DMS79 (cell line): ENCODE data around the gene CCDC178.
"Not testable (repeated sequence)": the region's sequence is repeated elsewhere in the genome, so short reads cannot be mapped to it uniquely, and the experiment has no call there.

ENCODE experiments used
- DNase-seq: peaks from one replicate; lab custom pipeline; 2025; lab: John Stamatoyannopoulos, UW

Gene CCDC178

DNA sequence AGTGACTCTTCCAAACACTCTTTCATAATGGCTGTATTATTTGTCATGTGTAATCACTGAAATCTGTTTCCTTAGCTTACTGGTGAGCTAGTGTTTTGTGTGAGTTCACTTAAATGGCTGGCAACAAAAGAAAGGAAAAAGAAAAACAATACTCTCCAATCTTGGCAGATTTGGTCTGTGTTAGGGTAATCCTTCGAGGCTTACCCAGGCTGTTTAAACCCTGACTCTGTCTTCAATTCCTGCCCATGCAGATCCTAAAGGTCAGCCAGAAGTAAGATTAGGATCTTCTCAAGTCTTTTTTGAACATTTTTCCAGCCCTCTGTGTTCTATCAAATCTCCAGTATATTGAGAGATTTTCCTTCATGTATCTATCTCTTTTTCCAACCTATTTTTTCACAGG lies 85.3 kb downstream of the CCDC178 start:
- DNase-seq, result no peak

GRCh38 chr18:33350256-33350655 lies 90.3 kb downstream of the CCDC178 start:
- no peak for DNase-seq

DNA sequence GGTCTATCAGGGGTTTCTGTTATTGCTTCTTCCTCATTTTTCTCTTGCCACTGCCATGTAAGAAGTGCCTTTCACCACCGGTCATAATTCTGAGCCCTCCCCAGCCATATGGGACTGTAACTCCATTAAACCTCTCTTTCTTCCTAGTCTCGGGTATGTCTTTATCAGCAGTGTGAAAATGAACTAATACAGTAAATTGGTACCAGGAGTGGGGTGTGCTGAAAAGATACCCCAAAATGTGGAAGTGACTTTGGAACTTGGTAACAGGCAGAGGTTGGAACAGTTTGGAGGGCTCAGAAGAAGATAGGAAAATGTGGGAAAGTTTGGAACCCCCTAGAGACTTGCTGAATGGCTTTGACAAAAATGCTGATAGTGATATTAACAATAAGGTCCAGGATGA lies 100.8 kb downstream of the CCDC178 start:
- DNase-seq, result not testable (repeated sequence)

GRCh38 chr18:33334781-33335180 lies 105.7 kb downstream of the CCDC178 start:
- no peak for DNase-seq

- DNase-seq, result no peak
Measured at GRCh38 chr18:33330711-33331110, 109.8 kb downstream of the CCDC178 start.

DNA sequence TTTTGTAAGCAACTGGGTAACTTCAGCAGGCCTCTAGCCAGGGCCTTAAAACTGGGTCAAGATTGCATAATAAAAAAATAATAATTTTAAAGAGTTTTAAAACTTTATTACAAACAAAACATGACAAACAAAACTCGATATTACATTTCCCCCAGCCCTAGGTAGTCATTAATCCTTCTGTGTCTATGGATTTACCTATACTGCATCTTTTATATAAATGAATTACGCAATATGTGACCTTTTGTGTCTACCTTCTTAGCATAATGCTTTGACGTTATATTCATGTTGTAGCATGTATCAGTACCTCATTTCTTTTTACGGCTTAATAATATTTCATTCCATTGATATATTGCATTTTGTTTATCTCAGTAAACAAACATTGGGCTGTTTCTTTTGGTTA lies 113.5 kb downstream of the CCDC178 start:
- DNase-seq, result no peak

GRCh38 chr18:33317640-33318039 lies 122.9 kb downstream of the CCDC178 start:
- DNase-seq, result no peak

DNA sequence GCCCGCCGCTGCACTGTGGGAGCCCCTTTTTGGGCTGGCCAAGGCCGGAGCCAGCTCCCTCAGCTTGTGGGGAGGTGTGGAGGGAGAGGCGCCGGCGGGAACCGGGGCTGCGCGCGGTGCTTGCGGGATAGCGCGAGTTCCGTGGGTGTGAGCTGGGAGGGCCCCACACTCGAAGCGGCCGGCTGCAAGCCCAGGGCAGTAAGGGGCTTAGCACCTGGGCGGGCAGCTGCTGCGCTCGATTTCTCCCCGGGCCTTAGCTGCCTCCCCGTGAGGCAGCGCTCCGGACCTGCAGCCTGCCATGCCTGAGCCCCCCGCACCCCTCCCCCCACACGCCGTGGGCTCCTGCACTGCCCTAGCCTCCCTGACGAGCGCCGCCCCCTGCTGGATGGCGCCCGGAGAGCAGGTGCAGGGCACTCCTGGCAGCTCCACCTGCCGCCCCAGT lies 124.4 kb downstream of the CCDC178 start:
- no peak for DNase-seq

GRCh38 chr18:33307520-33307919 lies 133.0 kb downstream of the CCDC178 start:
- no peak for DNase-seq

DNA sequence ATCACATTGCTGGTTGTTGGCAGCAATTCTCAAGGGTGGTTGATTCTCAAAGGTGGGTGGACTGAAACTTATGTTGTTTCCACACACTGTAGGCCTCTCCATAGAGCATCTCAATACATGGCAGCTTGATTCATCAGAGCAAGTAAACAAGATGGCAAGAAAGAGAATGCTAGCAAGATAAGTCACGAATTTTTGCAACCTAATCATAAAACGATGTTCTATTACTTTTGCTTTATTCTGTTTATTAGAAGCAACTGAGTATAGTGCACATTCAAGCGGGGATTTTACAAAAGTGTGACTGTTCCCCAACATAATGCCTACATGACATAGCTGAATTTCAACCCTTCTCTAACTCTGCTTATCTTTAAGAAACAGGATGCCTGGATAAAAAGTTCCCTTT lies 136.2 kb downstream of the CCDC178 start:
- DNase-seq, result no peak

GRCh38 chr18:33291539-33291938 lies 149.0 kb downstream of the CCDC178 start:
- DNase-seq, result no peak

GRCh38 chr18:33288082-33288716 lies 152.3 kb downstream of the CCDC178 start:
- DNase-seq, result no peak

DNA sequence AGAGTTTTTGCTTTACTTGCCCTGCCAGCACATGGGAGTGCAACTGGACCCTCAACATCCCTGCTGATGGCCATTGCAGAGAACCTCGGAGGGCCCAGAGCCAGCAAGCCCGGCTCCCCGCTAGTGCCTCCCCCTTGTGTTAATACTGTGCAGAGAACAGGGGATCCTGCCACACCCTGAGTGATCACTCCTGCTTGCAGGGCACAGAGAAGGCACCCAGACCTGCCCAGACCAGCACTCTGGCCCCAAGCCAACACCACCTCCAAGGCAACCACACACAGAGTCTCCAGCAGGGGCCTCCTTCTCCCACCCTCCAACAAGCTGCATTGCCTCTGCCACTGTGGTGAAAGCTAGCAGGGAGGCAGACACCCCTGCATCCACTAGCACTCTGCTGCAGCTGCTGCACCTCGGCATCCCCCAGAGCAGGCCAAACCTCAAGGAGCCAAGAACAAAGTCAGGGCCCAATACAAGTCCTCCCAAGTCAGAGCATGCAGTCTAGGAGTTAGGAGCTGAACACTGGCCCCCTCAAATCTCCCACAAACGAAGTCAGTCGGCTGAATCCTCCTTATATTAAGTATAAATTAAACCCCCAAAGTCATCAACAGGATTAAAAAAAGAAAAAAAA lies 157.7 kb downstream of the CCDC178 start:
- DNase-seq, result no peak

DNA sequence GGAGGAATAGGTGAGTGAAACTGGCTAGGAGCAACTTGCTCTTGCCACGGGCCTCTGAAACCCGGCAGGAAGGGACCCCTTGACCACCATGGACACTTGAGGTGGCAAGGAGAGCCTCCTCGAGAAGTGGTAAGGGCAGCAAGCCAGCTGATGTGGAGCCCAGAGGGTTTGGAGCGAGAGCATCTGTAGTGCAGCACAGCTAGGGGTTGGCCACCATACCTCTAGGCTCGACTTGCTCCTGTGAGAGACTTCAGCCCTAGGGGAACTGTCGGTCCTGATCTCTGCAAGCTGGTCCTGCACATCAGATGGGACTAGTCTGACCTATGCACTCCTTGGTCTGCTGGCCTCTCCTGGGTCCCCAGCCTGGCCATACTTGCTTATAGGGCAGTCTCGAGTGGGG lies 158.4 kb downstream of the CCDC178 start:
- no peak for DNase-seq

- DNase-seq, result no peak
Measured at GRCh38 chr18:33277431-33277830, 163.1 kb downstream of the CCDC178 start.

DNA sequence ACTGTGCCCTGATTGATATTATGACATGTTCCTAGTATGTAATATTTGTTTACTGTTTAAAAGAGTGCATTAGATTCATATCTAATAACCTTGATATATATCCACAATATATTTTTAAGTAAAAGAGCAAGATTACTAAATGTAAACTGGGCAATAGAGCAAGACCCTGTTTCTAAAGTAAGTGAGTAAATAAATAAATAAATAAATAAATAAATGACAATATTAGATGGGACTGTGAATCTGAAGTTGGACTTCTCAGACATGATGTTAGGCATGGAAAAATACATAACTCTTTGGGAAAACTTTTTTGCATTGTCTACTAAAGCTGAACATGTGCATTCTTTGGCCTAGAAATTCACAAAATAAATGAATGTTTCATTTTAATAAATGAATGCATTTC lies 164.7 kb downstream of the CCDC178 start:
- no peak for DNase-seq

DNA sequence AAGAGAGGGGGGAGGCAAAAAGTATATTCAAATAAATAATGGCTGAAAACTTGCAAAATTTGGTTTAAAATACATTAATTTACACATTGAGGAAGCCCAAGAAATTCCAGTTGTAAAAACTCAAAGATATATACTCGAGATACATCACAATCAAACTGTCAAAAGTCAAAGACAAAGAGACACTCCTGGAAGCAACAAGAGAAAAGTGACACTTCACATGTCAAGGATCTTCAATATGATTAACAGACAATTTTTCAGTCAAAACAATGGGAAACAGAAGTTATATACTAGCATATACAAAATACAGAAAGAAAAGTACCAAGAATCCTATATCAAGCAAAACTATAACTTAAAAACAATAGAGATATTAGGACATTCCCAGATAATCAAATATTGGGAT lies 170.2 kb downstream of the CCDC178 start:
- DNase-seq, result no peak

DNA sequence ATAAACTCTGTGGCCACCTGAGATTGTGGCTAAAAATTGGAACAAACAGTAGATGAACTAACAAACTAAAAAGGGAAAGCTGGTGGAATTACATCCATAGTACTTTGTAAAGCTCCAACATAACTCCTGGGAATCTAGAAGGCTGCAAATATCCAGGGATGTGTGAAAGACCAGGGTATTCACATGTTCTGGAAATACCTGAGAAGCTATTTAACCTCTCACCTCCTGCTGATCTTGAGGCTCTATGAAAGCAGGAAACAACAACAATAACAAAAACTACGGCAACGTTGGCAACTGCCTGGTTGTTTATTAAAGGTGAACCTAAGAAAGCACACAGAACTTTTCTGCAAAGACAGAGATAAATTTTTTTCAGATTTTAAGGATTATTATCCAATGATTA lies 171.3 kb downstream of the CCDC178 start:
- DNase-seq, result no peak

DNA sequence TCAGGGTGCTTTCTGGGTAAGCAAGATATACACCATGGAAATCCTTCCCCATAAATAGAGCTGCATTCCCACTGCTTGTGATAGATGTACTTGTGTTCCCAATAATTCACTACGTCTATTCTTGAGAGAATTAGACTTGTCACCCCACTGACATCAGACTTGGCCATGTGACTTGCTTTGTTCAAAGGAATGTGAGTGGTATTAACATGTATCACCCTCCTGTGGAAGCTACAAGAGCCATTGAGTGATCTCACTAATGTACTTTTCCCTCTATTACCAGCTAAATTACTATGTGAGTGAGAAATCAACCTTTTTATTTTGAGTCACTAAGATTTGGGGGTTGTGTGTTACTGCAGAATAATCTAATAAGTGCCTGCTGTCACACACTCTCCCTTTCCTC lies 176.0 kb downstream of the CCDC178 start:
- DNase-seq, result no peak

GRCh38 chr18:33239298-33239697 lies 201.2 kb downstream of the CCDC178 start:
- DNase-seq, result no peak

DNA sequence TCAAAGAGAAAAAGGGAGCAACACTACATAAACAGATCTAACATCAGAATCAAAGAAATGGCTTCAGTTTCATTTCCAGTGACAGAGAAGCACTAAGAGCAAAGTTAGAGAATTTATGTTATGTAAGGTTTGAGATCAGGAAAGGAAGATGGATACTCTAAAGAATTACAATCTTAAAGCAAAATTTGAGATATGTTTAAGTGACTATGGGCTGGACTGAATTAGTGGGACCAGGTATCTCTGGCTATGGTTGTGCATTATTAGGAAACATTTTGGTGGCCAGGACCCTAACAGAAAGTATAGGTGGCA lies 208.2 kb downstream of the CCDC178 start:
- DNase-seq, result no peak

DNA sequence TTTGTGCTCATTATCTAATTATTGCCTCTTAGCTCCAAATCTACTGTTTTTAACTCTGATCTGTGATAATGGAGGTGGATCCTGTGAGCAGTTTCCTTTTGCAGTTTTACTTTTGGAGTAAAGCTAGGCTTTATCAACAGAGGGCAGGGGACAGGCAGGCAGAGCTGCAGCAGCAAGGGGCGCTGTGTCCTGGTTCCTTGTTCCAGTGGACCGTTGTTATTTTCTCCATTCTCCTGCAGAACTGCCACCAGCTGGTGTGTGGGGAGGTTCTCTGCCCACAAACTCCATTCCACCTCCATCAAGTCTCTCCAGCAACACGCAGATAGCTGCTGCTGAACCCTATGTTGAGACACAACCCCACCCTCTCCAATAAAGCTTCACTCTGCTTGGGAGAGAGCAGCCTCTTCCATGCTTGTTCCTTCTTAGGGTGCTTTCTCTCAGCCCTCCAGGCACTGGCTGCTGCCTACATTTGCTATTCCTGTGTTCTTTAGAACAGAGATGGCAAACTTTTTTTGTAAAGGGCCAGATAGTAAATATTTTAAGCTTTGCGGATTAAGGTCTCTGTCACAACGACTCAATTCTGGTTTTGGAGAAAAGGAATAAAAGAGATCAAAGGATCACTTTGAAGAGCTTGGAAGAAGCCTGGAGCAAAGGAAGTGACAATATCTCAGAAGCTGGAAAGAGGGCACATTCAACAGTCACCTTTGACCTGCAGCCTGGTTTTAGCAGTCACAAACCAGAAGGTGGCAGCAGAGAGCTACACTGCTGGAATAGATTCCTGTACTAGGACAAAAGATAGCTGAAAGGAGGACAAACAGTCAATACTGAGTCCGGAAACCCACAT lies 208.8 kb downstream of the CCDC178 start:
- DNase-seq, result peak; percentile 42

GRCh38 chr18:33212363-33212762 lies 228.2 kb downstream of the CCDC178 start:
- no peak for DNase-seq
